Measurements from ENCODE around the gene ARHGAP45.

The ARHGAP45 gene

GRCh38 chr19:1040476-1041271 is 26.3 kb upstream of the ARHGAP45 start:
- peak; percentile 85 for DNase-seq

GRCh38 chr19:1041272-1041834 is 25.6 kb upstream of the ARHGAP45 start:
- DNase-seq: no peak

GRCh38 chr19:1041835-1042685 is 24.9 kb upstream of the ARHGAP45 start:
- no peak for DNase-seq

GRCh38 chr19:1042689-1043511 is 24.1 kb upstream of the ARHGAP45 start:
- no peak for DNase-seq

- DNase-seq: no peak
Measured at GRCh38 chr19:1045247-1045603, 21.7 kb upstream of the ARHGAP45 start.

- no peak for DNase-seq
Measured at GRCh38 chr19:1046117-1046626, 20.8 kb upstream of the ARHGAP45 start.

GRCh38 chr19:1046836-1047695 is 19.9 kb upstream of the ARHGAP45 start:
- DNase-seq: no peak

GRCh38 chr19:1047696-1048147 is 19.2 kb upstream of the ARHGAP45 start:
- no peak for DNase-seq

- DNase-seq: no peak
Measured at GRCh38 chr19:1049106-1049505, 17.9 kb upstream of the ARHGAP45 start.

GRCh38 chr19:1049800-1050199 is 17.2 kb upstream of the ARHGAP45 start:
- no peak for DNase-seq

- no peak for DNase-seq
Measured at GRCh38 chr19:1050989-1051788, 15.8 kb upstream of the ARHGAP45 start.

- DNase-seq: no peak
Measured at GRCh38 chr19:1051791-1052190, 15.2 kb upstream of the ARHGAP45 start.

GRCh38 chr19:1052349-1052975 is 14.5 kb upstream of the ARHGAP45 start:
- DNase-seq: no peak

GRCh38 chr19:1053176-1054101 is 13.5 kb upstream of the ARHGAP45 start:
- no peak for DNase-seq

- no peak for DNase-seq
Measured at GRCh38 chr19:1054102-1055027, 12.6 kb upstream of the ARHGAP45 start.

- no peak for DNase-seq
Measured at GRCh38 chr19:1055028-1055425, 11.9 kb upstream of the ARHGAP45 start.

GRCh38 chr19:1055886-1056620 is 10.9 kb upstream of the ARHGAP45 start:
- DNase-seq: no peak

Data from activated CD4-positive, alpha-beta T cell treated with anti-CD3 and anti-CD28 coated beads for 1 hour (primary cell).